ENCODE measurements around the gene GNA15. TPM values are rescaled to one million over a fixed set of nuclear protein-coding genes. Genes with fewer than 3 reads are reported as not detected.
A peak's percentile ranks its signal among the peaks of the same experiment; 100 is the strongest.

The GNA15 gene
- total RNA-seq, 1 donor from 2014 or later, result 0.80 TPM

DNA sequence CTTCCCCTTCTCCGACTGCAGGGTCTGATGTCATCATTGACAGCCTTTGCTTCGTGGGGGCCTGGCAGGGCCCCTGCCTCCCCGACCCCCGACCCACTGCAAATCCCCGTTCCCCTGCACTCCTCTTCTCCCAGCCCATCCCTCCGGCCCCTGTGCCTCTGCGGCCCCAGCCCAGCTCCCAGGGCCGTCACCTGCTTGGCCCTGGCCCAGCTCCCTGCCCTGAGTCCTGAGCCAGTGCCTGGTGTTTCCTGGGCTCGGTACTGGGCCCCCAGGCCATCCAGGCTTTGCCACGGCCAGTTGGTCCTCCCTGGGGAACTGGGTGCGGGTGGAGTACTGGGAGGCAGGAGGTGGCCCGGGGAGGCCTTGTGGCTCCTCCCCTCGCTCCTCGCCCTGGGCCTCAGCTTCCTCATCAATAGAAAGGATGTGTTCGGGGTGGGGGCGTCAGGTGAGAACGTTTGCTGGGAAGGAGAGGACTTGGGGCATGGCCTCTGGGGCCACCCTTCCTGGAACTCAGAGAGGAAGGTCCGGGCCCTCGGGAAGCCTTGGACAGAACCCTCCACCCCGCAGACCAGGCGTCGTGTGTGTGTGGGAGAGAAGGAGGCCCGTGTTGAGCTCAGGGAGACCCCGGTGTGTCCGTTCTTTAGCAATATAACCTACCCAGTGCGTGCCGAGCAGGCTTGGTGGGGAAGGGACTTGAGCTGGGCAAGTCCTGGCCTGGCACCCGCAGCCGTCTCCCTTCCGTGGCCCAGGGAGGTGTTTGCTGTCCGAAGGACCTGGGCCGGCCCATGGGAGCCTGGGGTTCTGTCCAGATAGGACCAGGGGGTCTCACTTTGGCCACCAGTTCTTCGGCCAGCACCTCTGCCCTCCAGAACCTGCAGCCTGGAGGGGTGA is 72.7 kb downstream of the GNA15 start:
- Mint-ChIP-seq H3K4me1 (peaks cover 9% of the 10 kb centered on the region), H3K9me3 (no peaks in the 10 kb centered on the region), H3K27ac (no peak overlapping the region), H3K36me3 (ENCODE audit: low read depth) (peaks cover 32% of the 10 kb centered on the region), H3K4me3 (no peak overlapping the region), H3K27me3 (no peaks in the 10 kb centered on the region)
- ChIA-PET POLR2A (interaction anchor here (0.6 kb wide), 1 partner anchor 27 kb away, joined by 3 read pairs; no protein-coding TSS in a partner anchor), CTCF (no interaction called here)
- ATAC-seq (ENCODE audit: low read depth) (no peak), DNase-seq (no peak)
- TF ChIP-seq, protein P1, sequence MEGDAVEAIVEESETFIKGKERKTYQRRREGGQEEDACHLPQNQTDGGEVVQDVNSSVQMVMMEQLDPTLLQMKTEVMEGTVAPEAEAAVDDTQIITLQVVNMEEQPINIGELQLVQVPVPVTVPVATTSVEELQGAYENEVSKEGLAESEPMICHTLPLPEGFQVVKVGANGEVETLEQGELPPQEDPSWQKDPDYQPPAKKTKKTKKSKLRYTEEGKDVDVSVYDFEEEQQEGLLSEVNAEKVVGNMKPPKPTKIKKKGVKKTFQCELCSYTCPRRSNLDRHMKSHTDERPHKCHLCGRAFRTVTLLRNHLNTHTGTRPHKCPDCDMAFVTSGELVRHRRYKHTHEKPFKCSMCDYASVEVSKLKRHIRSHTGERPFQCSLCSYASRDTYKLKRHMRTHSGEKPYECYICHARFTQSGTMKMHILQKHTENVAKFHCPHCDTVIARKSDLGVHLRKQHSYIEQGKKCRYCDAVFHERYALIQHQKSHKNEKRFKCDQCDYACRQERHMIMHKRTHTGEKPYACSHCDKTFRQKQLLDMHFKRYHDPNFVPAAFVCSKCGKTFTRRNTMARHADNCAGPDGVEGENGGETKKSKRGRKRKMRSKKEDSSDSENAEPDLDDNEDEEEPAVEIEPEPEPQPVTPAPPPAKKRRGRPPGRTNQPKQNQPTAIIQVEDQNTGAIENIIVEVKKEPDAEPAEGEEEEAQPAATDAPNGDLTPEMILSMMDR (IDR thresholded peaks at IDR 0.05), result no peak
- intact Hi-C loops (cut with micrococcal nuclease), result no loop called here

GRCh38 chr19:3210347-3211017 is 74.6 kb downstream of the GNA15 start:
- ATAC-seq (ENCODE audit: low read depth) (peak; percentile 94), DNase-seq (peak; percentile 62)
- H3K27ac Mint-ChIP-seq, result no peak overlapping the region
- ChIA-PET POLR2A (interaction anchor here (0.6 kb wide), 1 partner anchor 1113 kb away, joined by 6 read pairs; no protein-coding TSS in a partner anchor), CTCF (interaction anchor here (0.8 to 1.8 kb wide), 5 partner anchors 26 to 259 kb away, joined by 3 to 7 read pairs (median 3); partner anchors contain the start of gene TLE6)
- no peaks in the 10 kb centered on the region for H3K27me3 Mint-ChIP-seq
- TF ChIP-seq, protein P1 (IDR thresholded peaks at IDR 0.05), result no peak
- peaks cover 14% of the 10 kb centered on the region for H3K4me1 Mint-ChIP-seq
- intact Hi-C loops (cut with micrococcal nuclease), result loop anchor here (1.0 kb wide), 3 partner anchors 134 to 259 kb away; no protein-coding TSS in a partner anchor
- H3K36me3 Mint-ChIP-seq (ENCODE audit: low read depth), result peaks cover 23% of the 10 kb centered on the region
- no peak overlapping the region for H3K4me3 Mint-ChIP-seq
- H3K9me3 Mint-ChIP-seq, result no peaks in the 10 kb centered on the region

- ChIA-PET CTCF (interaction anchor here (1.0 to 1.8 kb wide), 4 partner anchors 27 to 260 kb away, joined by 3 to 7 read pairs (median 4); no protein-coding TSS in a partner anchor), POLR2A (no interaction called here)
- Mint-ChIP-seq H3K4me3 (no peak overlapping the region), H3K27ac (no peak overlapping the region), H3K27me3 (no peaks in the 10 kb centered on the region), H3K4me1 (peaks cover 14% of the 10 kb centered on the region), H3K9me3 (no peaks in the 10 kb centered on the region), H3K36me3 (ENCODE audit: low read depth) (peaks cover 20% of the 10 kb centered on the region)
- no peak for DNase-seq
- no peak for ATAC-seq (ENCODE audit: low read depth)
- TF ChIP-seq, protein P1 (IDR thresholded peaks at IDR 0.05), result no peak
- intact Hi-C loops (cut with micrococcal nuclease), result no loop called here
Observed at GRCh38 chr19:3211191-3211590, 75.4 kb downstream of the GNA15 start.

GRCh38 chr19:3213159-3213558 is 77.3 kb downstream of the GNA15 start:
- Mint-ChIP-seq H3K4me3 (no peak overlapping the region), H3K27me3 (no peaks in the 10 kb centered on the region)
- ATAC-seq (ENCODE audit: low read depth), result no peak

More at GRCh38 chr19:3213159-3213558, 77.3 kb downstream of the GNA15 start:
- H3K9me3 Mint-ChIP-seq, result no peaks in the 10 kb centered on the region
- TF ChIP-seq, protein P1 (IDR thresholded peaks at IDR 0.05), result no peak
- no peak for DNase-seq
- H3K36me3 Mint-ChIP-seq (ENCODE audit: low read depth), result peaks cover 9% of the 10 kb centered on the region
- ChIA-PET CTCF (no interaction called here), POLR2A (interaction anchor here (0.6 kb wide), 1 partner anchor 133 kb away, joined by 4 read pairs; no protein-coding TSS in a partner anchor)
- intact Hi-C loops (cut with micrococcal nuclease), result no loop called here
- H3K27ac Mint-ChIP-seq, result no peak overlapping the region
- H3K4me1 Mint-ChIP-seq, result peaks cover 14% of the 10 kb centered on the region

Other genes starting within 250 kb of the GNA15 start
- gene ZNF57, start 235.1 kb upstream of the GNA15 start, total RNA-seq, result 4.6 and 5.3 TPM in 2 replicates
- 5.2 and 6.7 TPM in 2 replicates for gene ZNF77, start 191.1 kb upstream of the GNA15 start, total RNA-seq
- 0.42 and 0.93 TPM in 2 replicates for gene TLE6, start 158.5 kb upstream of the GNA15 start, total RNA-seq
- 0.58 and 0.66 TPM in 2 replicates for gene TLE2, start 106.8 kb upstream of the GNA15 start, total RNA-seq
- 323 TPM in 2 replicates for gene TLE5, start 73.5 kb upstream of the GNA15 start, total RNA-seq
- 3.1 and 3.9 TPM in 2 replicates for gene GNA11, start 41.7 kb upstream of the GNA15 start, total RNA-seq
- 27.3 and 29.7 TPM in 2 replicates for gene S1PR4, start 42.7 kb downstream of the GNA15 start, total RNA-seq
- gene NCLN, start 49.9 kb downstream of the GNA15 start, total RNA-seq, result 61.1 and 64.8 TPM in 2 replicates
- not detected in 2 replicates for gene CELF5, start 88.6 kb downstream of the GNA15 start, total RNA-seq
- gene NFIC, start 230.6 kb downstream of the GNA15 start, total RNA-seq, result 17.3 and 18.8 TPM in 2 replicates